GM23248 (cell line): ENCODE measurements around the gene CCDC192. TPM values are rescaled to one million over a fixed set of nuclear protein-coding genes. Genes with fewer than 3 reads are reported as not detected.

Experiments used
- DNase-seq: peaks from one replicate; pipeline ENCODE4 v3.0.0-alpha.2; 2015
- H2AFZ ChIP-seq: fragments of 200-600 bp; sonication (generic); 2 replicates; pipeline ENCODE4 v1.6.1; 2016; ENCODE audit warnings: antibody characterized with exemption
- H3F3A ChIP-seq: fragments of 200-600 bp; sonication (generic); 2 replicates; pipeline ENCODE4 v1.6.1; 2016; ENCODE audit warnings: mild to moderate bottlenecking, antibody characterized with exemption, mixed run types; ENCODE audit not compliant: insufficient read depth
- H3K27ac ChIP-seq: fragments of 200-600 bp; sonication (generic); 2 replicates; pipeline ENCODE4 v1.5.1; 2016; ENCODE audit warnings: mild to moderate bottlenecking
- H3K27me3 ChIP-seq: fragments of 200-600 bp; sonication (generic); replicated peaks from 2 replicates; pipeline ENCODE4 v1.6.1; 2016; ENCODE audit warnings: mild to moderate bottlenecking; ENCODE audit not compliant: insufficient read depth
- H3K36me3 ChIP-seq: fragments of 200-600 bp; sonication (generic); 2 replicates; pipeline ENCODE4 v1.6.1; 2016; ENCODE audit warnings: low read depth, mild to moderate bottlenecking
- H3K4me1 ChIP-seq: fragments of 200-600 bp; sonication (generic); 2 replicates; pipeline ENCODE4 v1.6.1; 2016; ENCODE audit warnings: mild to moderate bottlenecking; ENCODE audit not compliant: insufficient read depth
- H3K4me2 ChIP-seq: fragments of 200-600 bp; sonication (generic); one replicate; pipeline ENCODE4 v1.6.1; 2016; ENCODE audit warnings: mild to moderate bottlenecking; ENCODE audit not compliant: unreplicated experiment
- H3K4me3 ChIP-seq: fragments of 200-600 bp; sonication (generic); 2 replicates; pipeline ENCODE4 v1.5.1; 2016; ENCODE audit warnings: mild to moderate bottlenecking
- H3K79me2 ChIP-seq: fragments of 200-600 bp; sonication (generic); 2 replicates; pipeline ENCODE4 v1.6.1; 2016; ENCODE audit warnings: mild to moderate bottlenecking; ENCODE audit not compliant: insufficient read depth
- H3K9ac ChIP-seq: fragments of 200-600 bp; sonication (generic); 2 replicates; pipeline ENCODE4 v1.6.1; 2016; ENCODE audit warnings: mild to moderate bottlenecking
- H3K9me2 ChIP-seq: fragments of 200-600 bp; sonication (generic); 2 replicates; pipeline ENCODE4 v1.6.1; 2016; ENCODE audit warnings: mixed run types, mild to moderate bottlenecking, moderate library complexity; ENCODE audit not compliant: insufficient read depth
- H3K9me3 ChIP-seq: fragments of 200-600 bp; sonication (generic); one replicate; pipeline ENCODE4 v1.6.1; 2017; ENCODE audit warnings: low read depth
- H4K20me1 ChIP-seq: fragments of 200-600 bp; sonication (generic); 2 replicates; pipeline ENCODE4 v1.6.0; 2016; ENCODE audit not compliant: insufficient read depth
- EZH2 ChIP-seq: fragments of 200-600 bp; sonication (generic); IDR thresholded peaks from 2 replicates; pipeline ENCODE4 v1.6.1; 2018; ENCODE audit warnings: antibody characterized with exemption, mild to moderate bottlenecking; ENCODE audit not compliant: insufficient read depth, poor library complexity, severe bottlenecking
- EZH2phosphoT487 ChIP-seq: fragments of 200-600 bp; sonication (generic); IDR thresholded peaks from 2 replicates; pipeline ENCODE4 v1.6.1; 2018; ENCODE audit warnings: antibody characterized with exemption, moderate library complexity, mild to moderate bottlenecking, low read depth; ENCODE audit not compliant: insufficient read depth
- WGBS, 2 experiments: methylation state at CpG; one replicate each; pipeline ENCODE4 v1.1.6; 2015 to 2017; ENCODE audit warnings: low lambda C conversion rate in 2 of 2, low coverage in 1 of 2; ENCODE audit errors: missing lambda C conversion rate in 2 of 2; 5-methylcytosine and 5-hydroxymethylcytosine counted together
- in situ Hi-C: fragments of 300-500 bp; cut with MboI; formaldehyde crosslinking; loops from 2 replicates; pipeline ENCODE4 v1.15.0; 2020
- polyA plus RNA-seq: library from polyadenylated mRNA; unstranded; fragments of >200 nt; fragmentation: Nextera tagmentation; extraction: Ambion mirVana; gene quantifications from 2 replicates; pipeline ENCODE4 v1.2.1, GENCODE V29; 2016
- total RNA-seq: library from RNA; depleted of rRNA; stranded (reverse); fragments of >200 nt; shearing (Covaris generic); gene quantifications from 2 replicates; pipeline ENCODE4 v1.2.3, GENCODE V29; 2014

The CCDC192 gene
- total and polyA plus RNA-seq, 2 experiments from 2014 or later, result 0.40 TPM; not detected in 1

DNA sequence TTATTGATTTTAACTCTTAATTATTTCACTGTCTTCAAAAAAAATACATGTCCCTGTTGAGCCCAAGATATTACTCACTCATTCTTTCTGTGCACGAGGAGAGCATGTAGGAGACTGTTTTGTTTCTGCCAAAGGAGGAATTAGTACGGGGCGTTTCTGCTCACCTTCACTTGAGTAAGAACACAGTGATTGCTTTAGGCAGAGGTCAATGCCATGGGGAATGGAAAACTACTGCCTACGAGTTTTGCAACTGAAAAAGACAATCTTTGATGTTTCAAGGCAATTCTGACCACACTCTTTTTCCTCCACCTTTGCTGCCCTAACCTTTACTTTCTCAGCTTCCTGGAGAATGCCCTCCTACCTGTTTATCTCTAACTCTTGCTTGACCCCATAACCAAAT, 109.4 kb downstream of the CCDC192 start:
- TF ChIP-seq EZH2phosphoT487 (no peak), EZH2 (no peak)
- Histone ChIP-seq H3K4me3 (no peak overlapping the region), H3K27ac (no peak overlapping the region), H3K4me1 (peaks cover 31% of the 10 kb centered on the region), H2AFZ (no peak overlapping the region; the same call in 1 of the 2 replicates), H3K4me2 (peak overlapping the region; percentile 87), H3K9me2 (no peaks in the 10 kb centered on the region), H3K27me3 (no peaks in the 10 kb centered on the region), H3K36me3 (no peaks in the 10 kb centered on the region), H3F3A (peaks cover 24% of the 10 kb centered on the region), H3K79me2 (no peaks in the 10 kb centered on the region), H3K9ac (no peak overlapping the region), H3K9me3 (no peaks in the 10 kb centered on the region), H4K20me1 (no peaks in the 10 kb centered on the region)
- in situ Hi-C loops, result no loop called here
- no peak for DNase-seq
- 46 to 52% methylated on average over 4 of the region's 4 CpGs for WGBS, 2 experiments

DNA sequence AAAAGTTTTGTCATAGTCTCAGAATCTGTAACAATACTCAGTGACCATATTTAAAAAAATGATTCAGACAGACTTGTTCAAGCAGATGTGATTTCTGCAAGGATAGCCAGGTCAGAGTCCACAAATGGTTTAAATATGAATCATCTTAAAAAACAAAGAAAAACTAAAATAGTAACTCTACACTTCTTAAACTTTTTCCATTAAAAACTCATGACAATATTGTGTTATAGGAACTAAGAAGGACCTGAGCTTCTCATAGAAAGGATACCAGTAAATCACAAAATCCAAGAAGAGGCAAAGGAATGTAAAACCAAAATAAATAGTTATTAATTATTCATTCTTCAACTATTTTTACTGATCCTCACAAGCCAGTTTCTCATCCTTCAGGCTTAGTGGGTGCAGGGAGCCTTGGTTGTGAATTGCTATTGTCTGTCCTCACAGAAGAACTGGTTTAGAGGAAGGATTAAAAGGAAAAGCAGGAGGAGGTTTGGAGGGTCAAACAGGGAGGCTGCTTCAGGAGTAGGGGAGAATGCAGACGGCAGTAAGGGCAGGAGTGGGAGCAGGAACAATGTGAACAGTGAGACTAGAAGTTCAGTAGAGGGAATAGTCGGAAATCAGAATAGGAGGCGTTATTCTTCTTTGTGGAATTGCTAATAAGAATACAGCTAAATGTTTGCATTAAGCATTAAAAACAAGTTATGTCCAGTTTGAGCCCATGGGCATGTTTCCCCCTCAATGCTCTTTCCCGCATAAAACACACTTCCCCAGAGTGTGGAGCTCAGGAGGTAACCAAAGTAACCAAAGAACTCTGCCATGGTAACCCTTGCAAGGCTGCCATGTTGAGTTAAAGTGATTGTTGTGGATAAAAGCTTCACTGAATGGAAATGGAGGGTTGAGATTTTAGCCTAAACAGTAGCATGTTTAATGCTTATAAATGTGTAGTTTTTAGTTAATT, 110.7 kb downstream of the CCDC192 start:
- TF ChIP-seq EZH2phosphoT487, result no peak
- TF ChIP-seq EZH2, result no peak
- in situ Hi-C loops, result no loop called here
- Histone ChIP-seq H3K4me1 (peaks cover 31% of the 10 kb centered on the region), H3K27me3 (no peaks in the 10 kb centered on the region), H3K79me2 (no peaks in the 10 kb centered on the region), H3K9me2 (no peaks in the 10 kb centered on the region), H3F3A (peaks cover 24% of the 10 kb centered on the region), H3K27ac (peak overlapping the region; percentile 82), H3K4me2 (peak overlapping the region; percentile 87), H2AFZ (peak overlapping the region; percentile 71), H3K9me3 (no peaks in the 10 kb centered on the region), H3K9ac (peak overlapping the region; percentile 36; the same call in 1 of the 2 replicates), H3K4me3 (peak overlapping the region; percentile 45; the same call in 1 of the 2 replicates), H4K20me1 (no peaks in the 10 kb centered on the region), H3K36me3 (no peaks in the 10 kb centered on the region)
- DNase-seq, result peak; percentile 87
- 71 to 75% methylated on average over 4 of the region's 4 CpGs for WGBS, 2 experiments

DNA sequence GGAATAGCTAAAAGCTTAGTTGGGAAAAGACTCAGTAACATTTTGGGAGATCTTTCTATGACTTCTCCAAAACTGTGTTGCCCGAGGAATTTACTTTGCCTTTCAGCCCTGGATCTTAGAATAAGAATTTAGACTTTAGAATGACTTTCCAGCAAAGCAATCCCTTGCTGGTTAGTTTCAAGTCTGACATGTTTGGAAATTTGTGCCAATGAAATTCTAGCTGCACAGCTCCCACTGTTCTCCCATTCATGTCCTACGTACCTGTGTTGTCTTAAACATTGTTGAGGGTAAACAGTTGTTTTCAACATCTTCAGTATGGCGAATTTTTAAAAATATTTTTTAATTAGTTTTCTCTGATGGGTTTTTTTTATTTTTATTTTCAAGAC, 111.4 kb downstream of the CCDC192 start:
- Histone ChIP-seq H3K36me3 (no peaks in the 10 kb centered on the region), H3K27ac (peak overlapping the region; percentile 82; the same call in 1 of the 2 replicates), H3K4me3 (no peak overlapping the region), H2AFZ (peak overlapping the region; percentile 71), H3K9ac (no peak overlapping the region), H3K4me2 (peak overlapping the region; percentile 87), H3F3A (peaks cover 24% of the 10 kb centered on the region), H3K9me2 (no peaks in the 10 kb centered on the region), H3K4me1 (peaks cover 31% of the 10 kb centered on the region), H3K9me3 (no peaks in the 10 kb centered on the region), H3K79me2 (no peaks in the 10 kb centered on the region), H3K27me3 (no peaks in the 10 kb centered on the region), H4K20me1 (no peaks in the 10 kb centered on the region)
- 72 to 79% methylated on average over 3 of the region's 3 CpGs for WGBS, 2 experiments
- in situ Hi-C loops, result no loop called here
- no peak for DNase-seq
- TF ChIP-seq EZH2 (no peak), EZH2phosphoT487 (no peak)

GRCh38 chr5:127820910-127821553, 117.8 kb downstream of the CCDC192 start:
- H3K9me3 ChIP-seq, result no peaks in the 10 kb centered on the region
- H3K4me1 ChIP-seq, result 0 out of 2 replicates have a peak, but pooled peaks cover 5% of the 10 kb centered on the region
- no peaks in the 10 kb centered on the region for H3K36me3 ChIP-seq
- in situ Hi-C loops, result no loop called here
- 41 to 47% methylated on average over 2 of the region's 2 CpGs for WGBS, 2 experiments
- H3K79me2 ChIP-seq, result no peaks in the 10 kb centered on the region
- TF ChIP-seq EZH2 (no peak), EZH2phosphoT487 (no peak)
- no peak overlapping the region for H3K27ac ChIP-seq
- H4K20me1 ChIP-seq, result no peaks in the 10 kb centered on the region
- peak; percentile 43 for DNase-seq
- H3K9ac ChIP-seq, result no peak overlapping the region
- H3K4me2 ChIP-seq, result no peak overlapping the region
- no peaks in the 10 kb centered on the region for H3F3A ChIP-seq
- no peak overlapping the region for H2AFZ ChIP-seq
- no peaks in the 10 kb centered on the region for H3K9me2 ChIP-seq
- no peaks in the 10 kb centered on the region for H3K27me3 ChIP-seq
- H3K4me3 ChIP-seq, result no peak overlapping the region
